Measurements from ENCODE around the gene PRORP. TPM values are rescaled to one million over a fixed set of nuclear protein-coding genes. Genes with fewer than 3 reads are reported as not detected.
A peak's percentile ranks its signal among the peaks of the same experiment; 100 is the strongest.
"Not testable (repeated sequence)": the region's sequence is repeated elsewhere in the genome, so short reads cannot be mapped to it uniquely, and the experiment has no call there.

The PRORP gene
- total RNA-seq, 3 donors from 2014 or later: 18.6 to 30.7 (median 27.5) TPM

GRCh38 chr14:35149239-35149638 is 26.9 kb downstream of the PRORP start:
- DNase-seq (no peak), ATAC-seq (no peak)
- TF ChIP-seq, protein P1, sequence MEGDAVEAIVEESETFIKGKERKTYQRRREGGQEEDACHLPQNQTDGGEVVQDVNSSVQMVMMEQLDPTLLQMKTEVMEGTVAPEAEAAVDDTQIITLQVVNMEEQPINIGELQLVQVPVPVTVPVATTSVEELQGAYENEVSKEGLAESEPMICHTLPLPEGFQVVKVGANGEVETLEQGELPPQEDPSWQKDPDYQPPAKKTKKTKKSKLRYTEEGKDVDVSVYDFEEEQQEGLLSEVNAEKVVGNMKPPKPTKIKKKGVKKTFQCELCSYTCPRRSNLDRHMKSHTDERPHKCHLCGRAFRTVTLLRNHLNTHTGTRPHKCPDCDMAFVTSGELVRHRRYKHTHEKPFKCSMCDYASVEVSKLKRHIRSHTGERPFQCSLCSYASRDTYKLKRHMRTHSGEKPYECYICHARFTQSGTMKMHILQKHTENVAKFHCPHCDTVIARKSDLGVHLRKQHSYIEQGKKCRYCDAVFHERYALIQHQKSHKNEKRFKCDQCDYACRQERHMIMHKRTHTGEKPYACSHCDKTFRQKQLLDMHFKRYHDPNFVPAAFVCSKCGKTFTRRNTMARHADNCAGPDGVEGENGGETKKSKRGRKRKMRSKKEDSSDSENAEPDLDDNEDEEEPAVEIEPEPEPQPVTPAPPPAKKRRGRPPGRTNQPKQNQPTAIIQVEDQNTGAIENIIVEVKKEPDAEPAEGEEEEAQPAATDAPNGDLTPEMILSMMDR (IDR thresholded peaks at IDR 0.05): no peak
- H3K4me3 ChIP-seq: no peak overlapping the region
- H3K4me1 ChIP-seq (ENCODE audit: low read depth): no peaks in the 10 kb centered on the region
- H3K9me3 ChIP-seq: no peaks in the 10 kb centered on the region
- no peaks in the 10 kb centered on the region for H3K36me3 ChIP-seq (ENCODE audit: low read depth)
- intact Hi-C loops (cut with DNase I, micrococcal nuclease): no loop called here

GRCh38 chr14:35152531-35152930 is 30.2 kb downstream of the PRORP start:
- H3K4me1 ChIP-seq (ENCODE audit: low read depth); intact Hi-C loops (cut with DNase I, micrococcal nuclease); H3K36me3 ChIP-seq (ENCODE audit: low read depth); H3K4me3 ChIP-seq; ATAC-seq; DNase-seq; H3K9me3 ChIP-seq: not testable (repeated sequence)

DNA sequence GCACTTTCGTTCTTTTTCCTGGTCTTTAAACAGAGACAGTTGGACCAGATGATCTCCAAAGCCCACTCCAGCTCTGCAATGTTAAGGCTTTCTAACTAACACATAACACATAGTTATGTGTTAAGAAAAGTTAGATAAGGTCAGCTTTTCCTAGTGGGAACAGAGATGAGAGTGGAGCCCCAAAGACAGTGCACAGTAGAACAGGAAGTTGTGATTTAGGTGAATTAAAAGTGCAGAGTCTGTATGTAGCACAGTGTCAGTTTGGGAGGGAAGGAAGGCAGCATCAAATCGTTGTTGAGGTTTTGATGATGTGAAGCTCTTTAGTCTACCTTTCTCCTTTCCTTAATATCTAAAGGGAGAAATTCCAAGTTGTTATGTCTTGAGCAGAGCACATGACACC is 31.7 kb downstream of the PRORP start:
- Histone ChIP-seq H3K4me1 (ENCODE audit: low read depth) (no peaks in the 10 kb centered on the region), H3K9me3 (no peaks in the 10 kb centered on the region), H3K36me3 (ENCODE audit: low read depth) (no peaks in the 10 kb centered on the region), H3K4me3 (no peak overlapping the region)
- ATAC-seq: no peak
- TF ChIP-seq, protein P1 (IDR thresholded peaks at IDR 0.05): no peak
- DNase-seq: no peak
- intact Hi-C loops (cut with DNase I, micrococcal nuclease): no loop called here

GRCh38 chr14:35155962-35156361 is 33.6 kb downstream of the PRORP start:
- intact Hi-C loops (cut with DNase I, micrococcal nuclease): no loop called here
- Histone ChIP-seq H3K4me3 (no peak overlapping the region), H3K4me1 (ENCODE audit: low read depth) (no peaks in the 10 kb centered on the region), H3K36me3 (ENCODE audit: low read depth) (no peaks in the 10 kb centered on the region), H3K9me3 (no peaks in the 10 kb centered on the region)
- no peak for DNase-seq
- ATAC-seq: peak; percentile 24
- TF ChIP-seq, protein P1 (IDR thresholded peaks at IDR 0.05): no peak

DNA sequence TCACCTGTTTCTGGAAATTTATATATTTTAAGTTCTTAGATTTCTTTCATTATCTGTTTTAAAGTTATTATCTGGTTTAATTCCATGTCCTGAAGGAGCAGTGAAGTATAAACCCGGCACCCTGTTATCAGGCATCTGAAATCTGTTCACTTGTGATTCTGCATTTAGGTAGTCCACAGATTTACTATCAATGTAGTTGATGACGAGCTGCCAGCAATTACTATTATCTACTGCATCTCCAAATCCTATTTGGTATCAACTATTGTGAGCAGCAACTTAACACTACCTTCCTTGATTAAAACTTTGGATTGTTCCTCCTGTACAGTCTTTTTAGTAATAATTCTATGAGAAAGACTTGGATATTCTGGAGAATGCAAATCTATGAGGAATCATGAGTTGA is 36.1 kb downstream of the PRORP start:
- intact Hi-C loops (cut with DNase I, micrococcal nuclease): no loop called here
- Histone ChIP-seq H3K4me1 (ENCODE audit: low read depth) (no peaks in the 10 kb centered on the region), H3K4me3 (no peak overlapping the region), H3K36me3 (ENCODE audit: low read depth) (no peaks in the 10 kb centered on the region), H3K9me3 (no peaks in the 10 kb centered on the region)
- DNase-seq (no peak), ATAC-seq (no peak)
- TF ChIP-seq, protein P1 (IDR thresholded peaks at IDR 0.05): no peak

DNA sequence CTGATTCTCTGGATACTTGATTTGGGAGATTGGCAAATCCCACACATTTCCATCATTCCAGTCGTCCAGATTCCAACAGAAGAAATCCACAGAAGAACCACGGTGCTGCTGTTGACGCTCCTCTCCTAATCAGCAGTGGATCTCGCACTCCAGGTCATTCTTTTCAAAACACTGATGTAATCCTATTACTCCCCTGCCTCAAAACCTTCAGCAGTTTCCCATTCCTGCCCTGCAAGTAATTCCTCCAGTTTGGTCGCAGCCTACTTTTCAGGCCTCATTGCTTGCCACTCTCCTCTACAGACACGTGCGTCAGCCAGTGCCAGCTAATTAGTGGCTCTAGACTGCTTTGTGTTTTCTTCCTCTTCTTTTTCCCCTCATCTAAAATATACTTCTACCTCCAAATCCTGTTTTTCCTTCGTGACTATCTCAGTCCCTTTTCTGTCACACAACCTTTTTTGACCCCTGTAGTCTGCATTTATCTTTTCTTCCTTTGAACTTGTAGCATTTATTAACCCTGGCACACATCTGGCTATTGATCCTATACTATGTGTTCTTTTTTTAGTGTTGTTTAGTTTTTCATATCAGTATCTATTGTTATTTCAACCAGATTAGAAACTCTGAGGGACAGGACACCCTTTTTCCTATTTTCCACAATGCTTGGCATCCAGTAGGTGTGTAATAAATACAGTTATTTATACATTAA is 36.8 kb downstream of the PRORP start:
- no peak overlapping the region for H3K4me3 ChIP-seq
- no peak for DNase-seq
- H3K9me3 ChIP-seq: no peaks in the 10 kb centered on the region
- TF ChIP-seq, protein P1 (IDR thresholded peaks at IDR 0.05): no peak
- intact Hi-C loops (cut with DNase I, micrococcal nuclease): no loop called here
- no peaks in the 10 kb centered on the region for H3K36me3 ChIP-seq (ENCODE audit: low read depth)
- no peak for ATAC-seq
- H3K4me1 ChIP-seq (ENCODE audit: low read depth): no peaks in the 10 kb centered on the region
